Activated CD4-positive, alpha-beta T cell treated with anti-CD3 and anti-CD28 coated beads for 48 hours (primary cell): ENCODE data around the gene RPSA.
"Not testable (repeated sequence)": the region's sequence is repeated elsewhere in the genome, so short reads cannot be mapped to it uniquely, and the experiment has no call there.

Source experiments
- DNase-seq: peaks from one replicate; pipeline ENCODE4 v3.0.0-alpha.2; 2020

RPSA gene

DNA sequence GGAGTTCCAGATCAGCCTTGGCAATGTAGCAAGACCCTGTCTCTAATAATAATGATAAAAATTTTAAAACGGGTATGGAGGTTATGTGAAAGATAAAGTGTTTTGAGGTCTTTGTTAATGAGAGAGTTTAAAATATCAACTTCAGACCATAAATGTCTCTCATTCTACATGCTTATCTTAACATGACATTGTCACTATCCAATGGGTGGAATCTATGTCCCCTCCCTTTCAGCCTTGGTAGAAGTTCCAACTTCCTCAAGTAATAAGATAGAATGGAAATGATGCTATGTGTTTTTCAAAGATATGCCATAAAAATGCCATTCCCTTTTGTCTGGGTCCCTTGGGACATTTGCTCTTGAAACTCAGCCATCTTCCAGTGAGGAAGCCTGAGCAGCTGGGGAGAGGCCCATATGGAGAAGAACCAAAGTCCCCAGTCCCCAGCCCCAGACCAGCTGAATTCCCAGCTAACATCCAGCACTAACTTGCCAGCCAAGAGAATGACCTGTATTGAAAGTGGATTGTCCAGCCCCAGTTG lies 17.0 kb downstream of the RPSA start:
- no peak for DNase-seq

- DNase-seq = no peak
Observed at GRCh38 chr3:39426312-39426711, 19.8 kb downstream of the RPSA start.

GRCh38 chr3:39427506-39427905 lies 21.0 kb downstream of the RPSA start:
- no peak for DNase-seq

DNA sequence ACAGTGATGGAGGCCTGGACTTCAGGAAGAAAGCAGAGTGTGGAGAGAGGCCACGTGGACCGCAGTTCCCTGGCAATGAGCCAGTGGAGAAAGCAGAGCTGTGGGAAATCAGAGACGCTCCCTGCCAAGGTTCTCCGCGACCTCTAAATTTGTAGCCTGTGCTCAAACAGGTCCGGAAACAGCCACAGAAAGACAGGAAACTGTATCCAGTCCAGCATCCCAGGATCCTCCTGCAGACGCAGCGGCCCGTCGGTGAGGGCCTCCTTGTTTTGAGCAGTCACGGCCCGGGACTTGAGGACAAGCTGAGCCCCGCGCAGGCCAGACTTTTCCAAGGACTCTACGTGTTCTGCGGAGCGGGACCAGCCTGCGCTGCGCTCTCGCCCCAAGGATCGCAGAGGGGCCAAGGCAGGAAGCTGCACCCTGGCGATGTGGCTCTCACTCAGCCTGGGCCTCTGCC lies 22.3 kb downstream of the RPSA start:
- DNase-seq = no peak

GRCh38 chr3:39429466-39429865 lies 22.9 kb downstream of the RPSA start:
- DNase-seq = no peak

- DNase-seq = no peak
Observed at GRCh38 chr3:39432342-39432741, 25.8 kb downstream of the RPSA start.

DNA sequence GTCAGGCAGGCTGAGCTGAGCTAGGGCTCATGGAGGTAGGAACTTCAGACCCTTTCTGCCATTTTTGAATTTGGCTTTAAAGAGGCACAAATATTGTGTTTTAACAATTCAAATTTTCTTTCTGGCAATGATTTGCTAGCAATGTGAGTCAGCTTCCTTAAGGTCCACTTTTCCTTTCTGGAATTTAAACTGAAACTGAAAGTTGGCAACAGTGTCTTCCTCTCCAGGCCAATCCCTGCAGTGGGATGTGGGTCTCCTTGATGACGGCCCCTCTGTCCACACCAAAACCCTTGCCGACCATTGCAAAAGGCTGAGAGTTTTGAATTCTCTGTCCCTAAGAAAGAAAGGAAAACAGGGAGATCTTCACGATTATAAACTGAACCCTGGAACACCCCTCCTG lies 27.1 kb downstream of the RPSA start:
- DNase-seq = no peak

GRCh38 chr3:39434574-39434973 lies 28.1 kb downstream of the RPSA start:
- no peak for DNase-seq

GRCh38 chr3:39435006-39435748 lies 28.7 kb downstream of the RPSA start:
- DNase-seq = no peak

GRCh38 chr3:39438880-39439279 lies 32.4 kb downstream of the RPSA start:
- no peak for DNase-seq

GRCh38 chr3:39440316-39440715 lies 33.8 kb downstream of the RPSA start:
- DNase-seq = no peak

DNA sequence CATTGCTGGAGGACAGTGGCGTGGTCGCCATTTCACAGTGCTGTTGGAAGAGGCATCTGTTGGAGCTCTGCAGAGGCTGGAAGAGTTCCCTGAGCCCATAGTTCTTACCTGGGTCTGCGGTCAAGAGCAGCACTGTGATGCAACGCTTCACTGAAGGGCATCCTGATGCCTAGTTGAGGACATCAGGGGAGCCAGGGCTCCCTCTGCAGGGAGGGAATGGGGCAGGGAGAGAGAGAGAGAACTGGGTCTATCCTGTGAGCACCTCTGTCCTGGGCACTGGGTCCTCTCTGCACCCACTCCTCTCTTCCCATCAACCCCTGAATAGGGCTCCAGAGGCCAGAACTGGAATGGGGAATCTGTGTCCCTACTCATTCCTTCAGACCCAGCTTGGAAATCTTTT lies 37.0 kb downstream of the RPSA start:
- DNase-seq = no peak

GRCh38 chr3:39445927-39446326 lies 39.4 kb downstream of the RPSA start:
- no peak for DNase-seq

DNA sequence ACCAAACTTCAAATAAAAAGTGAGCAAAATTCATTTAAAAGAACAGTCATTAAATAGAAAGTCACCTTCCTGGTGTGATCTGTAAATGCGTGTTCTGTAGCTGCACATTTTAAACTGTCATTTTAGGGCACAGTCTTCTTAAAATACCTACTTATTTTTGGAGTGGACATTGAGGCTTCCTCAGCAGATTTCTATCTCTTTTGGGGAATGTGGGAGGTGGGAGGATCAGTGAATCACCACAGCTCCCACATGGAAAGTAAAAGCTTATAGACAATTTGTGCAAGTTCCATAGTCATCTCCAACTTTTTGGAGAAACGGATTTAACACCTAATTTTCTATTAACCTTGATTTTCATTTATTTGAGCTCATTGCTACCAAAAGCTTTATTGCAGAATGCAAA lies 39.9 kb downstream of the RPSA start:
- DNase-seq = no peak

- DNase-seq = peak; percentile 70
Observed at GRCh38 chr3:39447637-39448483, 41.3 kb downstream of the RPSA start.

GRCh38 chr3:39448506-39449233 lies 42.1 kb downstream of the RPSA start:
- DNase-seq = no peak

- no peak for DNase-seq
Observed at GRCh38 chr3:39449796-39450195, 43.3 kb downstream of the RPSA start.

GRCh38 chr3:39453134-39453533 lies 46.6 kb downstream of the RPSA start:
- no peak for DNase-seq

DNA sequence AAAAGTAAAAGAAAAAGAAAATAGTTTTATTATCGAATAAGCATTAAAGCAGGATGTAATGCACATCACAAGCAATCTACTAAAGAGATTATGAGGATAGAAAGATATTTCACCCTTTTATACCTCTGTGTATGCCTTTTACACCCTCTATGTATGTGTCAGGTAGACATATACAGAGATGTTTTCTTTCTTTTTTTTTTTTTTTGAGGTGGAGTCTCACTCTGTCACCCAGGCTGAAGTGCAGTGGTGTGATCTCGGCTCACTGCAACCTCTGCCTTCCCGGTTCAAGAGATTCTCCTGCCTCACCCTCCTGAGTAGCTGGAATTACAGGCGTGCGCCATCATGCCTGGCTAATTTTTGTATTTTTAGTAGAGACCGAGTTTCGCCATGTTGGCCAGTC lies 47.4 kb downstream of the RPSA start:
- not testable (repeated sequence) for DNase-seq

GRCh38 chr3:39454591-39455217 lies 48.2 kb downstream of the RPSA start:
- DNase-seq = no peak

DNA sequence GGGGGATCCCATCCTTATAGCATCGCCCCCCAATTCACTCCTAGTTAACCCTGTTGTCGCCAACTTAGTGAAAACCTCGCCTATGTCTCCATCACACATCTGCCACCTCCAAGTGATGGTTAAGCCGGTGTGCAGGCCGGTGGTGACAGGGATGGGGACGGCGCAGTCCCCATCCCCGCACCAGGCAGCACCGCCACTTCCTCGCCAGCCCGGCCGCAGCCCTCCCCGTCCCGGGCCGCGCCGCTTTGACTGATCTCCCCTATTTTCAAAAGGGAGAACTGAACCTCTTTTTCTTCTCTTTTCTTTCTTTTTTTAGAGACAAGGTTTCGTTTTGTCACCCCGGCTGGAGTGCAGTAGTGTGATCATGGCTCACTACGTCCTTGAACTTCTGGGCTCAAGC lies 49.6 kb downstream of the RPSA start:
- no peak for DNase-seq

DNA sequence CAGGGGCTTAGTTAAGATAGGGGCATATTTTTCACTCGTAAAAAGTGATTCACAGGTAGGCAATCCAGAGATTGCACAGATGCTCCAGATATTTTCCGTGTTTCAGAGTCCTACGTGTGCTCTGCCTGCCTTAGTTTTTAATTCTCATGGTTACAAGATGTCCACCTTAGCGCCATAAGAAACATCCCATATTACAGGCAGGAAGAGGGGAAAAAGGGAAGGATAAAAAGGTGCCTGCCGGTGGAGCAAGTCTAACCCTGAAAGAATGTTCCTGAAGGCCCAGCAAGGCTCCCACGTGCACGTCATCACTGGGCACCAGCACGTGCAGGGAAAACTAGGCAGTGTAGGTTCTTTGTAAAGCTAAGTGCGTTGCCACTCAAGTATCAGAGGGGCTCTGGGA lies 50.8 kb downstream of the RPSA start:
- no peak for DNase-seq

GRCh38 chr3:39458579-39458978 lies 52.1 kb downstream of the RPSA start:
- not testable (repeated sequence) for DNase-seq
